PC-3 (cell line): ENCODE measurements around the gene CCL16.

Experiments
- EZH2phosphoT487 ChIP-seq: fragments of 300-600 bp; sonication (generic); IDR thresholded peaks from 2 replicates; pipeline ENCODE4 v1.6.1; 2018; ENCODE audit warnings: mild to moderate bottlenecking, antibody characterized with exemption, low read length, borderline replicate concordance
- TF ChIP-seq, protein P1 (sequence below): fragments of 300-600 bp; sonication (generic); conservative IDR thresholded peaks from 2 replicates; pipeline ENCODE4 v1.5.1; 2017; ENCODE audit warnings: antibody characterized with exemption, low read depth, mild to moderate bottlenecking, low read length

DNA sequence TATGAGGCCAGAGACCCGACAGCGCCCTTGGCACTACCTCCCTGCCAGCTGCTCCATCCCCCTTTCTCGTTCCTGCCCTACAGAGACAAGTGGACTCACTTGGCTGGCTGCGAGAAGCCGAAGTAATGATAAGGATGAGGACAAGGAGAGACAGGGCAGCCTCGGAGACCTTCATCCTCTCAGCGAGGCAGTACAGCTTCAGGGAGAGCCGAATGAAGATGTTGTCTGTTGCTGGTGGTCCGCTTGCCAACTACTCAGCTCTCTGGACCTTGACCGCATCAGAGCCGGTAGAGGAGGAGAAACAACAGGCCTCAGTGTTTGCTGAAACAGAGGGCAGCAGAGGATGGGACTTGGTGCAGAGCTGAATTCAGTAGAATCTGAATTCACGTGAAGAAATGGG is at the start of gene CCL16:
- TF ChIP-seq, protein P1, sequence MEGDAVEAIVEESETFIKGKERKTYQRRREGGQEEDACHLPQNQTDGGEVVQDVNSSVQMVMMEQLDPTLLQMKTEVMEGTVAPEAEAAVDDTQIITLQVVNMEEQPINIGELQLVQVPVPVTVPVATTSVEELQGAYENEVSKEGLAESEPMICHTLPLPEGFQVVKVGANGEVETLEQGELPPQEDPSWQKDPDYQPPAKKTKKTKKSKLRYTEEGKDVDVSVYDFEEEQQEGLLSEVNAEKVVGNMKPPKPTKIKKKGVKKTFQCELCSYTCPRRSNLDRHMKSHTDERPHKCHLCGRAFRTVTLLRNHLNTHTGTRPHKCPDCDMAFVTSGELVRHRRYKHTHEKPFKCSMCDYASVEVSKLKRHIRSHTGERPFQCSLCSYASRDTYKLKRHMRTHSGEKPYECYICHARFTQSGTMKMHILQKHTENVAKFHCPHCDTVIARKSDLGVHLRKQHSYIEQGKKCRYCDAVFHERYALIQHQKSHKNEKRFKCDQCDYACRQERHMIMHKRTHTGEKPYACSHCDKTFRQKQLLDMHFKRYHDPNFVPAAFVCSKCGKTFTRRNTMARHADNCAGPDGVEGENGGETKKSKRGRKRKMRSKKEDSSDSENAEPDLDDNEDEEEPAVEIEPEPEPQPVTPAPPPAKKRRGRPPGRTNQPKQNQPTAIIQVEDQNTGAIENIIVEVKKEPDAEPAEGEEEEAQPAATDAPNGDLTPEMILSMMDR: no peak
- no peak for TF ChIP-seq EZH2phosphoT487
